HCT116 (cell line): Measurements from ENCODE around the gene UBE2H. TPM values are rescaled to one million over a fixed set of nuclear protein-coding genes. Genes with fewer than 3 reads are reported as not detected.

ENCODE experiments used
- ATAC-seq: fragments of 200-7000 bp; cut with Tn5 transposase; 2 replicates; pipeline ENCODE4 v1.9.1; 2020; ENCODE audit warnings: mild to moderate bottlenecking, moderate library complexity
- BruUV-seq: library from RNA; stranded (reverse); fragments of 400-500 nt; replicated peaks from 2 replicates; lab custom pipeline; 2021; lab: Mats Ljungman, UMichigan
- CTCF ChIA-PET: fragments of 300-600 bp; sonication (Branson Sonifier 250); formaldehyde crosslinking; loops from one replicate; lab custom pipeline; 2021; ENCODE audit warnings: antibody characterized with exemption; lab: Charles Lee
- POLR2A ChIA-PET: fragments of 300-600, 350-600 bp; sonication (Branson Sonifier 250); formaldehyde crosslinking; loops from one replicate; lab custom pipeline; 2021; ENCODE audit warnings: antibody characterized with exemption; lab: Charles Lee
- RAD21 ChIA-PET, 2 experiments: fragments of 300-600 bp; sonication (Branson Sonifier 250); formaldehyde crosslinking; loops; one replicate each; lab custom pipeline; 2023; ENCODE audit warnings: low total read pairs in 2 of 2; ENCODE audit not compliant: uncharacterized antibody in 2 of 2, unreplicated experiment in 2 of 2, low non-redundant PET in 1 of 2; lab: Charles Lee
- DNase-seq: peaks from one replicate; pipeline ENCODE4 v3.0.0-alpha.2; 2010; ENCODE audit warnings: low read depth, low spot score
- H2AFZ ChIP-seq: fragments of 200-600 bp; shearing (Covaris generic), sonication (generic); 2 replicates; pipeline ENCODE4 v1.6.1; 2017; ENCODE audit warnings: low read depth, mixed run types, mixed read lengths, antibody characterized with exemption, low read length; ENCODE audit not compliant: poor library complexity, severe bottlenecking
- H3K27ac ChIP-seq: 2 replicates; pipeline ENCODE4 v1.5.1; 2012; ENCODE audit warnings: low read depth, low read length
- H3K27me3 ChIP-seq: fragments of 200-600 bp; sonication (generic); 2 replicates; pipeline ENCODE4 v1.6.1; 2016; ENCODE audit warnings: mixed run types, low read length, mixed read lengths; ENCODE audit not compliant: insufficient read depth
- H3K36me3 ChIP-seq, 2 experiments: fragments of 200-500 bp in 1 of 2; fragments of 200-600 bp in 1 of 2; sonication (Bioruptor generic) in 1 of 2; sonication (generic) in 1 of 2; 2 replicates each; pipeline versions ENCODE4 v1.5.1 to v1.6.1; 2014 to 2016; ENCODE audit warnings: low read length in 2 of 2, inconsistent platforms in 1 of 2, mixed read lengths in 1 of 2, mixed run types in 1 of 2; ENCODE audit not compliant: insufficient read depth in 2 of 2, control insufficient read depth in 1 of 2
- H3K4me1 ChIP-seq, 2 experiments: fragments of 200-600 bp in 1 of 2; sonication (generic) in 1 of 2; 2 replicates each; pipeline versions ENCODE4 v1.5.1 to v1.6.1; 2012 to 2017; ENCODE audit warnings: low read length in 2 of 2, inconsistent platforms in 1 of 2, mild to moderate bottlenecking in 1 of 2, mixed read lengths in 1 of 2, mixed run types in 1 of 2, moderate library complexity in 1 of 2; ENCODE audit not compliant: insufficient read depth in 2 of 2, control insufficient read depth in 1 of 2
- H3K4me2 ChIP-seq: fragments of 200-600 bp; sonication (generic); 2 replicates; pipeline ENCODE4 v1.6.1; 2017; ENCODE audit warnings: mixed run types, low read length, mixed read lengths
- H3K4me3 ChIP-seq, 2 experiments: fragments of 200-600 bp in 1 of 2; sonication (generic) in 1 of 2; replicated peaks in 1 of 2; 2 replicates each; pipeline ENCODE4 v1.5.1; 2011 to 2016; ENCODE audit warnings: low read length in 2 of 2, control low read depth in 1 of 2, low read depth in 1 of 2, mild to moderate bottlenecking in 1 of 2, mixed read lengths in 1 of 2, mixed run types in 1 of 2
- H3K79me2 ChIP-seq: fragments of 200-600 bp; sonication (generic); 2 replicates; pipeline ENCODE4 v1.6.1; 2017; ENCODE audit warnings: mild to moderate bottlenecking, mixed run types, low read length, moderate library complexity, mixed read lengths; ENCODE audit not compliant: insufficient read depth
- H3K9ac ChIP-seq: fragments of 200-600 bp; sonication (generic); 2 replicates; pipeline ENCODE4 v1.6.1; 2016; ENCODE audit warnings: low read length, mixed read lengths
- H3K9me2 ChIP-seq: fragments of 200-600 bp; sonication (generic), shearing (Covaris generic); 2 replicates; pipeline ENCODE4 v1.6.1; 2017; ENCODE audit warnings: mixed run types, mild to moderate bottlenecking, moderate library complexity; ENCODE audit not compliant: insufficient read depth
- H3K9me3 ChIP-seq, 2 experiments: fragments of 200-500 bp in 1 of 2; fragments of 200-600 bp in 1 of 2; sonication (Bioruptor generic) in 1 of 2; sonication (generic) in 1 of 2; 2 replicates each; pipeline ENCODE4 v1.6.1; 2014 to 2017; ENCODE audit warnings: low read length in 2 of 2, mixed read lengths in 2 of 2, inconsistent platforms in 1 of 2, low read depth in 1 of 2, mild to moderate bottlenecking in 1 of 2, mixed run types in 1 of 2, moderate library complexity in 1 of 2; ENCODE audit not compliant: control insufficient read depth in 1 of 2, insufficient read depth in 1 of 2
- H4K20me1 ChIP-seq: fragments of 200-600 bp; sonication (generic), shearing (Covaris generic); 2 replicates; pipeline ENCODE4 v1.6.1; 2017; ENCODE audit warnings: mixed run types, mild to moderate bottlenecking, moderate library complexity; ENCODE audit not compliant: insufficient read depth
- ATF3 ChIP-seq: IDR thresholded peaks from 2 replicates; pipeline ENCODE4 v1.6.1; 2012
- CBX3 ChIP-seq: IDR thresholded peaks from 2 replicates; pipeline ENCODE4 v1.6.1; 2012; ENCODE audit warnings: low read depth
- ELF1 ChIP-seq: IDR thresholded peaks from 2 replicates; pipeline ENCODE4 v1.6.1; 2012; ENCODE audit warnings: low read depth, borderline replicate concordance
- POLR2A ChIP-seq: IDR thresholded peaks from 2 replicates; pipeline ENCODE4 v1.7.0; 2011; ENCODE audit warnings: borderline replicate concordance; ENCODE audit not compliant: insufficient read depth, insufficient read length; ENCODE audit errors: extremely low read depth
- RAD21 ChIP-seq: IDR thresholded peaks from 2 replicates; pipeline ENCODE4 v1.6.1; 2012; ENCODE audit warnings: low read depth, mild to moderate bottlenecking
- SP1 ChIP-seq: IDR thresholded peaks from 2 replicates; pipeline ENCODE4 v1.6.1; 2012; ENCODE audit warnings: low read depth
- TCF7L2 ChIP-seq: IDR thresholded peaks from 2 replicates; pipeline ENCODE4 v1.7.0; 2011; ENCODE audit warnings: borderline replicate concordance, inconsistent platforms; ENCODE audit not compliant: insufficient read depth, insufficient read length; ENCODE audit errors: extremely low read depth
- ZBTB33 ChIP-seq: IDR thresholded peaks from 2 replicates; pipeline ENCODE4 v1.6.1; 2011; ENCODE audit warnings: mild to moderate bottlenecking, low read length, moderate library complexity; ENCODE audit not compliant: insufficient replicate concordance; ENCODE audit errors: extremely low read depth
- intact Hi-C: fragments of 100-400 bp; cut with micrococcal nuclease; formaldehyde crosslinking; loops from 2 replicates; pipeline ENCODE4 v1.10.0; 2022
- total RNA-seq: library from RNA; stranded (reverse); gene quantifications from one replicate; pipeline ENCODE4 v1.2.1, GENCODE V29; 2021; ENCODE audit not compliant: unreplicated experiment

UBE2H gene
- total RNA-seq, 1 experiment from 2014 or later: 117 TPM

- Histone ChIP-seq H3K4me2 (no peak overlapping the region; the same call in 1 of the 2 replicates), H3K27me3 (no peaks in the 10 kb centered on the region), H4K20me1 (no peaks in the 10 kb centered on the region), H2AFZ (no peak overlapping the region), H3K9me3 (no peaks in the 10 kb centered on the region), H3K9me2 (no peaks in the 10 kb centered on the region), H3K27ac (peak overlapping the region; percentile 97), H3K4me1 (peaks cover 97 to 98% of the 10 kb centered on the region in 2 experiments), H3K4me3 (no peak overlapping the region), H3K36me3 (no peaks in the 10 kb centered on the region; a peak in 1 of 4 replicates), H3K9ac (no peak overlapping the region), H3K79me2 (peaks cover 70% of the 10 kb centered on the region)
- DNase-seq (no peak), ATAC-seq (no peak)
- no TSS peak for BruUV-seq
- no peak for TF ChIP-seq ZBTB33
- no peak for TF ChIP-seq ELF1
- TF ChIP-seq SP1: no peak
- no peak for TF ChIP-seq RAD21
- no peak for TF ChIP-seq TCF7L2
- TF ChIP-seq POLR2A: no peak
- TF ChIP-seq ATF3: no peak
- TF ChIP-seq CBX3: no peak
- intact Hi-C loops: no loop called here
- ChIA-PET CTCF (no interaction called here), RAD21 (no interaction called here), POLR2A (interaction anchor here (0.9 to 1.9 kb wide), 2 partner anchors 31 to 93 kb away, joined by 3 to 4 read pairs; no protein-coding TSS in a partner anchor)
Measured at GRCh38 chr7:129855935-129856717, 96.6 kb downstream of the UBE2H start.
